Gastroesophageal sphincter (tissue), 4 donors: ENCODE data around the gene PLEKHA1. TPM values are rescaled to one million over a fixed set of nuclear protein-coding genes. Genes with fewer than 3 reads are reported as not detected.

Experiments used
- ATAC-seq: fragments of 150-250 bp; one replicate; pipeline ENCODE4 v1.9.1; 2016; ENCODE audit warnings: mild to moderate bottlenecking, moderate library complexity
- H3K27ac ChIP-seq, 4 donors: fragments of 200-600 bp; sonication (generic) in 3 of 4; 1 replicate in 3 of 4; 2 replicates in 1 of 4; pipeline ENCODE4 v1.5.1; 2016 to 2019
- H3K27me3 ChIP-seq: fragments of 200-600 bp; sonication (generic); one replicate; pipeline ENCODE4 v1.5.1; 2019
- H3K36me3 ChIP-seq, 2 donors: fragments of 200-600 bp; sonication (generic); one replicate each; pipeline ENCODE4 v1.5.1; 2019; ENCODE audit warnings: control low read depth in 1 of 2
- H3K4me1 ChIP-seq, 3 donors: fragments of 200-600 bp; sonication (generic); 1 replicate in 2 of 3; 2 replicates in 1 of 3; pipeline ENCODE4 v1.5.1; 2016 to 2019; ENCODE audit warnings: control low read depth in 2 of 3
- H3K4me3 ChIP-seq, 2 donors: fragments of 200-600 bp; sonication (generic); one replicate each; pipeline ENCODE4 v1.5.1; 2019; ENCODE audit warnings: mild to moderate bottlenecking in 1 of 2, moderate library complexity in 1 of 2
- H3K9me3 ChIP-seq, 3 donors: fragments of 200-600 bp; sonication (generic); one replicate each; pipeline ENCODE4 v1.5.1; 2017 to 2019; ENCODE audit warnings: control low read depth in 2 of 3
- EP300 ChIP-seq: sonication (generic); formaldehyde crosslinking; IDR thresholded peaks from one replicate; pipeline ENCODE4 v1.6.1; 2017; ENCODE audit warnings: antibody characterized with exemption, mild to moderate bottlenecking
- POLR2A ChIP-seq, 2 donors: fragments of 450-650 bp; IDR thresholded peaks; one replicate each; pipeline ENCODE4 v1.6.1; 2017; ENCODE audit warnings: antibody characterized with exemption in 2 of 2, mild to moderate bottlenecking in 2 of 2, moderate library complexity in 1 of 2
- POLR2AphosphoS5 ChIP-seq: sonication (generic); formaldehyde crosslinking; IDR thresholded peaks from one replicate; pipeline ENCODE4 v1.6.1; 2017; ENCODE audit warnings: antibody characterized with exemption
- WGBS, 2 donors: methylation state at CpG; one replicate each; pipeline ENCODE4 v1.1.5; 2018; ENCODE audit warnings: low coverage in 1 of 2; 5-methylcytosine and 5-hydroxymethylcytosine counted together
- total RNA-seq, 4 donors: library from RNA; depleted of rRNA; stranded (reverse); fragments of >200 nt; gene quantifications; one replicate each; pipeline ENCODE4 v1.1.0, GENCODE V29; 2016
- TF ChIP-seq, protein P1 (sequence below), 4 experiments: fragments of 200-600 bp in 2 of 4; fragments of 450-650 bp in 2 of 4; sonication (generic) in 1 of 4; IDR thresholded peaks; one replicate each; pipeline ENCODE4 v1.5.1; 2017 to 2019; ENCODE audit warnings: antibody characterized with exemption in 4 of 4, mild to moderate bottlenecking in 2 of 4, moderate library complexity in 2 of 4

The PLEKHA1 gene
- total RNA-seq, 4 donors from 2014 or later = 62.1 to 125 (median 93.8) TPM

DNA sequence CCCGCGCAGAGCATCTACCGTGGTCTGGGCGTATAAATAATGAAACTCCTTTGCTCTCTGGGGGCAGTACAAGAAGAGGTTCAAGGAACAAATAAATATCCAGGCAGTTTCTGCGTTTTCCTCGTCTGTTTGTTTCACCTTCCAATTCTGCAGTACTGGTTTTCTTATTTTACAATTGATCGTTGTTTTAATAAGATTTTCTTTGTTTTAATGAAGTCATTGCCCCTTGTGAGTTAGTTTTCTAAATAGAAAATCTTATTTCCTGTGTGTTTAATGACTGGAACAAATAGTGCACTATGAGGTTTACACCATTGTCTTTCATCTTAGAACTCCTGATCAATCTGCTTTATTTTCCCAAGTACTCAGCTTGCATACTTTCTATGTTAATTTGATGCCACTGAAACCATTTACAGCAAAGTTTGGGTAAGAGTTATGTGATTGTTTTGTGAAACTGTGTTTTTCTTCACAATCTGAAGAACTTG, 1.2 kb downstream of the PLEKHA1 start:
- no peaks in the 10 kb centered on the region for H3K9me3 ChIP-seq
- peaks cover 0 to 4% of the 10 kb centered on the region in 2 donors for H3K36me3 ChIP-seq
- peak overlapping the region; percentile 94 to 100 (median 99) for H3K27ac ChIP-seq
- no peak for ATAC-seq
- TF ChIP-seq POLR2AphosphoS5 (no peak), EP300 (no peak), POLR2A (IDR thresholded peaks at IDR 0.05) (no peak)
- TF ChIP-seq, protein P1, sequence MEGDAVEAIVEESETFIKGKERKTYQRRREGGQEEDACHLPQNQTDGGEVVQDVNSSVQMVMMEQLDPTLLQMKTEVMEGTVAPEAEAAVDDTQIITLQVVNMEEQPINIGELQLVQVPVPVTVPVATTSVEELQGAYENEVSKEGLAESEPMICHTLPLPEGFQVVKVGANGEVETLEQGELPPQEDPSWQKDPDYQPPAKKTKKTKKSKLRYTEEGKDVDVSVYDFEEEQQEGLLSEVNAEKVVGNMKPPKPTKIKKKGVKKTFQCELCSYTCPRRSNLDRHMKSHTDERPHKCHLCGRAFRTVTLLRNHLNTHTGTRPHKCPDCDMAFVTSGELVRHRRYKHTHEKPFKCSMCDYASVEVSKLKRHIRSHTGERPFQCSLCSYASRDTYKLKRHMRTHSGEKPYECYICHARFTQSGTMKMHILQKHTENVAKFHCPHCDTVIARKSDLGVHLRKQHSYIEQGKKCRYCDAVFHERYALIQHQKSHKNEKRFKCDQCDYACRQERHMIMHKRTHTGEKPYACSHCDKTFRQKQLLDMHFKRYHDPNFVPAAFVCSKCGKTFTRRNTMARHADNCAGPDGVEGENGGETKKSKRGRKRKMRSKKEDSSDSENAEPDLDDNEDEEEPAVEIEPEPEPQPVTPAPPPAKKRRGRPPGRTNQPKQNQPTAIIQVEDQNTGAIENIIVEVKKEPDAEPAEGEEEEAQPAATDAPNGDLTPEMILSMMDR (IDR thresholded peaks at IDR 0.05) = no peak
- no peaks in the 10 kb centered on the region for H3K27me3 ChIP-seq
- peak overlapping the region; percentile 91 to 98 for H3K4me3 ChIP-seq
- peaks cover 3 to 70% (median 19%) of the 10 kb centered on the region in 3 donors for H3K4me1 ChIP-seq
- 2% methylated on average over 5 to 7 of the region's 7 CpGs for WGBS, 2 donors

DNA sequence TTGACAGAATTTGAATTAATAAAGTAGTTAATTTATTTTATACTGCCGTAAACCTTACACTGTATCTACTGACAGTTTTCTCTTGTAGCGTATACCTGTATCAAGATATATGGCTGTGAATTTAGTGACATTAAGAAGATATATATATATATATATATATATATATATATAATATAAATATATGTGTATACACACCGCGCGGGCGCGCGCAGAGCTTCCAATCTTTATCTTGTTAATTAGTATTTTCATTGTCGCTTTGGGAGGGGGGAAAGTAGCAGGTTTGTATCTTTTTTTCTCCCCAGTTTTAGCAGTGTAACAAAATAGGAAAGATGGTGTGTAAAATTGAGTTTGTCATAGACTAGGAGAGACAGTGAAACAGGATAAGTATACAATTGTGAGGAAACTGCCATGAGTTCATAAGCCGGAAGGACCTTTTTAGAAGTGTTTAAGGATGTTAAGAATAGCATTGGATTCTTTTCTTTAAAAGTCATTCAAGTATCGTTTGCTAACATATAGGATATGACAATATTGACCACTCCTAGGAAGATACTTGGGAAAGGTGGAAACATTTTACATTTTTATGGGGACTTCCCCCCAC, 2.0 kb downstream of the PLEKHA1 start:
- Histone ChIP-seq H3K4me3 (peak overlapping the region in 1 of 2 donors; percentile 98), H3K9me3 (no peaks in the 10 kb centered on the region), H3K27ac (peak overlapping the region in 1 of 4 donors; percentile 100), H3K4me1 (peaks cover 3 to 70% (median 16%) of the 10 kb centered on the region in 3 donors), H3K36me3 (peaks cover 0 to 4% of the 10 kb centered on the region in 2 donors), H3K27me3 (no peaks in the 10 kb centered on the region)
- no peak for ATAC-seq
- WGBS, 2 donors = 76 to 79% methylated on average over 11 of the region's 11 CpGs
- TF ChIP-seq, protein P1 (IDR thresholded peaks at IDR 0.05) = no peak
- TF ChIP-seq POLR2AphosphoS5 (no peak), EP300 (no peak), POLR2A (IDR thresholded peaks at IDR 0.05) (no peak)

DNA sequence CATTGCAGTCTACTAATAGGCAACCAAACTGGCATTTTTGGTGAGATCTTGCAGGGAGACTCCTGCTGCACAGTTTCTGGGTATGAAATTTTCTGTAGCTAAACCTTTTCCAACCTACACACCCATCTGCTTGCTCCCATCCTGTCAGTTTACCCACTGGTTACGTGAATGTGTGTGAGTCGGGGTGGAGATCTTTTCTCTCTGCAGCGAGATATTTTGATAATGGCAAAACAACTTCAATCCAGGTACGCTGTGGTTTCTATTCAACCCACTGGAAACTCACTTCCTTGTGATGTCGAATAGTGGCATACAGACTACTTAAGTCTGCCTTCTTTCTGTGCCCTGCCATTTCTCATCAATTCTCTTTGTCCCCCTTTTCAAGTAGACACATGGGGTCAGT, 4.5 kb downstream of the PLEKHA1 start:
- peaks cover 0 to 46% (median 3%) of the 10 kb centered on the region in 3 donors for H3K4me1 ChIP-seq
- TF ChIP-seq POLR2A (IDR thresholded peaks at IDR 0.05) (no peak), EP300 (no peak), POLR2AphosphoS5 (no peak)
- TF ChIP-seq, protein P1 (IDR thresholded peaks at IDR 0.05) = no peak
- H3K36me3 ChIP-seq = peaks cover 0 to 4% of the 10 kb centered on the region in 2 donors
- no peak overlapping the region for H3K4me3 ChIP-seq
- WGBS, 2 donors = 97 to 100% methylated on average over 3 to 5 of the region's 5 CpGs
- no peaks in the 10 kb centered on the region for H3K27me3 ChIP-seq
- no peak for ATAC-seq
- H3K9me3 ChIP-seq = no peaks in the 10 kb centered on the region
- no peak overlapping the region for H3K27ac ChIP-seq

DNA sequence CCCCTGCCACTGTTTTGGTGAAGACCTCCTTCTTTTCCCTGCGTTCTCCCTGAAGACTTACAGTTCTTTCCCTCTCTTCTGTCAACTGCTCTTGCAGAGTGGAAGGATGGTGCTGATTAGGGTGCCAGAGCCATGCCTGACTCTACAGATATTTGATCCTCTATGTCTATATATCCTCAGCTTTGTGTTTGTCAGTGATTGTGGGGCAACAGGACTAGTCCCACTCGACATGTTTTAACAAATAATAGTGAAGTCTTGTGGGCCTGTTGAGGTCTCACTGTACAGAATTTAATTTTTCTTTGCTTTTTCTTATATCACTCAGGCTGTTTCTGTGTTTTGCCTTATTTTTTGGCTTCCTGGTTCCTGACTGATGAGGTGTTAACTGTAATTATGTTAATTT, 5.0 kb downstream of the PLEKHA1 start:
- Histone ChIP-seq H3K27me3 (no peaks in the 10 kb centered on the region), H3K4me1 (peaks cover 0 to 45% (median 3%) of the 10 kb centered on the region in 3 donors), H3K9me3 (no peaks in the 10 kb centered on the region), H3K4me3 (no peak overlapping the region), H3K36me3 (peaks cover 0 to 4% of the 10 kb centered on the region in 2 donors), H3K27ac (no peak overlapping the region)
- TF ChIP-seq POLR2A (IDR thresholded peaks at IDR 0.05) (no peak), POLR2AphosphoS5 (no peak), EP300 (no peak)
- TF ChIP-seq, protein P1 (IDR thresholded peaks at IDR 0.05) = no peak
- 92 to 96% methylated on average over 2 of the region's 2 CpGs for WGBS, 2 donors
- ATAC-seq = no peak

DNA sequence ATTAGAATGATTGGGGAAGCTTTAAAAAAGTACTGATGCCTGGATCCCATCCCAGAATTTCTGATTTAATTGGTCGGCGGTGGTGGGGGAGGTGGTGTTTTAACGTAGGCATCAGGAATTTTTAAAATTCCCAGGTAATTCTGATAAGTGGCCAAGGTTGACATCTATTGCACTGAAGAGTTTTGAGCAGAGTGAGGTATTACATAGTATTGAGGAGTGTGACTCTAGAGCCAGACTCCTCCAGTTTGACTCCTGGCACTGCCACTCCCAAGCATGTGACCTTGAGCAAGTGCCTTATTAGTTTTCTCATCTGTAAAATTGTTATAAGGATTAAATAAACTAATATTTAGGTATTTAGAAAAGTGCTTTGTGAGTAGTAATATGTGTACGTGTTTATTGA, 6.2 kb downstream of the PLEKHA1 start:
- WGBS, 2 donors = 86 to 96% methylated on average over 4 of the region's 4 CpGs
- no peaks in the 10 kb centered on the region for H3K27me3 ChIP-seq
- H3K4me1 ChIP-seq = peaks cover 0 to 42% (median 3%) of the 10 kb centered on the region in 3 donors
- ATAC-seq = no peak
- TF ChIP-seq POLR2AphosphoS5 = no peak
- TF ChIP-seq, protein P1 (IDR thresholded peaks at IDR 0.05) = no peak
- TF ChIP-seq POLR2A (IDR thresholded peaks at IDR 0.05) = no peak
- no peak for TF ChIP-seq EP300
- H3K4me3 ChIP-seq = no peak overlapping the region
- no peaks in the 10 kb centered on the region for H3K9me3 ChIP-seq
- peaks cover 0 to 4% of the 10 kb centered on the region in 2 donors for H3K36me3 ChIP-seq
- H3K27ac ChIP-seq = no peak overlapping the region
